HT1080 (cell line): Measurements from ENCODE around the gene CEP350. TPM values are rescaled to one million over a fixed set of nuclear protein-coding genes. Genes with fewer than 3 reads are reported as not detected.
"Not testable (repeated sequence)": the region's sequence is repeated elsewhere in the genome, so short reads cannot be mapped to it uniquely, and the experiment has no call there.

Experiments used
- DNase-seq: peaks from one replicate; pipeline ENCODE4 v3.0.0-alpha.2; 2015; ENCODE audit warnings: low read depth
- total RNA-seq: library from RNA; depleted of rRNA; stranded (reverse); fragments of >200 nt; shearing (Covaris generic); gene quantifications from 2 replicates; pipeline ENCODE4 v1.2.3, GENCODE V29; 2014

Gene CEP350
- total RNA-seq, 1 experiment from 2014 or later = 23.4 TPM

DNA sequence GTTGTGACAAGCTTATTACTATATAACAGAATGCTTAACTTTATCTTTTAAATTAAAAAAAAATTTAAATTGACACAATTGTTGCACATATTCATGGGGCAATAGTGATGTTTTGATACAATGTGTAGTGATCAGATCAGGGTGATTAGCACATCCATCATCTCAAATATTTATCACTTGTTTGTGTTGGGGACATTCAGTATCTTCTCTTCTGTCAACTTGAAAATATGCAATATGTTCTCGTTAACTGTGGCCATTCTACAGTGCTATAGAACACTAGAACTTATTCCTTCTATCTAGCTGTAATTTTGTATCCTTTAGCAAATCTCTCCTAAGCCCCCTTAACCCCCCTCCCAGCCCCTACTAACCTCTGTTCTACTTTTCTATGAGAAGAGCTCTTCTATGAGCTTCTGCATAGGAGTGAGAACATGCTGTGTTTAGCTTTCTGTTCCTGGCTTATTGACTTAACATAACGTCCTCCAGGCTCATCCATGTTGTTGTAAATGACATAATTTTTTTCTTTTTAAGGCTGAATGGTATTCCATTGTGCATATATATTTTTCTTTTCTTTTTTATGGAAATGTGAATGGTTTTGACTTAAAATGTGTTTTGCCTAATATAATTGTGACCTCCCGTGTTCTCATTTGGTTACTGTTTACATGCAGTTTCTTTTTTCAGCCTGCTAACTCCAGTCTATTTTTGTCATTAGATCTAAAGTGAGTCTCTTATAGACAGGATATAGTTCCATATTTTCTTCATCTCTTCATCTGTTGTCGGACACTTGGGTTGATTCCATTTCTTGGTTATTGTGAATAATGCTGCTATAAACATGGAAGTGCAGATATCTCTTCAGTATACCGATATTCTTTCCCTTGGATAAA, 23.8 kb downstream of the CEP350 start:
- no peak for DNase-seq

DNA sequence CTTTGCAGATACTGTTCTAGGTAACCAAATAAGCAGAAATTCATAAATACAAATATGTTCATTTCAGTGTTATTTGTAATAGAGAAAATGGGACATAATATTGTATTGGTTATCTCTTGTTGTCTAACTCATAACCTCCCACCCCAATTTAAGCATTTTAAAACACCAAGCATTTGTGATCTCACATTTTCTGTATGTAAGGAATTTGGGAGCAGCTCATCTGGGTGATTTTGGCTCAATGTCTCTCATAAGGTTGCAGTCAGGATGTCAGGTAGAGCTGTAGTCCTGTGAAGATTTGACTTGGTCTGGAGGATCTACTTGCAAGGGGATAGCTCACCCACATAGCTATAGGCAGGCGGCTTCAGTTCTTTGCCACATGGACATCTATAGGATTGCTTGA, 29.5 kb downstream of the CEP350 start:
- no peak for DNase-seq

- DNase-seq = no peak
These were observed 30.3 kb downstream of the CEP350 start for GRCh38 chr1:179984942-179985341.

DNA sequence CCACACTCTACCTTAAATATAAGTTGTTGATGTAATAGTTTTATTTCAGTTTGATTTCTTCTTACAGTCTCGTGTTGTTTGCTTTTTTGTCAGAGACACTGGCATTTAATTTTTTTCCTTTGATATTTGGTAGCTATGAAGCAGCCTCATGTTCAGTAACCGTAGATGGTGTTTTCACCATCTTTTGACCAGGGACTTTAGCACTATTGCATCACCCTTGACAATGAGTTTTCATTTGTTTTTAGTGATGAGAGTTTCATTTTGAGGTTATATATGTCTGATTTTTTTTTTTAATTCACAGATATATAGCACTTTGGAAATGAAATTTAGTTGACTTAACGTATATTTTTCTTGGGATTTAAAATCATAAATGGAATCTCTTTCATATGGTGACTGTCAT, 36.2 kb downstream of the CEP350 start:
- no peak for DNase-seq

- no peak for DNase-seq
These were observed 41.0 kb downstream of the CEP350 start for GRCh38 chr1:179995576-179995975.

DNA sequence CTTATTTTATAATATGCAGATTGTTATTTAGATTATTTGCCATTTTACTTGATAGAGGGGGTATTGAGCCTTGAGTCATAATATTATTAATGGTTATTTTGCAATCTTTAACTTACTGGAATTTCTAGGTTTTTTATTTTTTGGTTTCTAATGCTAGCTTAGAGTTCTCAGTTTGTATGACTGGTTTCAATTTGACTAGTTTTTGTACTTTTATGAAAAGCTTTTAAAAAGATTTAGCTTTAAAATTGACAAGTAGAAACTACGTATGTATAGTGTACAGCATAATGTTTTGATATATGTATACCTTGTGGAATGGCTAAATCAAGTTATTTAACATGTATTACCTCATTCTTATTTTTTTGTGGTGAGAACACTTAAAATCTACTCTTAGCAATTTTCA, 41.5 kb downstream of the CEP350 start:
- DNase-seq = no peak

- no peak for DNase-seq
These were observed 46.0 kb downstream of the CEP350 start for GRCh38 chr1:180000575-180000974.

- no peak for DNase-seq
These were observed 47.8 kb downstream of the CEP350 start for GRCh38 chr1:180002437-180002836.

DNA sequence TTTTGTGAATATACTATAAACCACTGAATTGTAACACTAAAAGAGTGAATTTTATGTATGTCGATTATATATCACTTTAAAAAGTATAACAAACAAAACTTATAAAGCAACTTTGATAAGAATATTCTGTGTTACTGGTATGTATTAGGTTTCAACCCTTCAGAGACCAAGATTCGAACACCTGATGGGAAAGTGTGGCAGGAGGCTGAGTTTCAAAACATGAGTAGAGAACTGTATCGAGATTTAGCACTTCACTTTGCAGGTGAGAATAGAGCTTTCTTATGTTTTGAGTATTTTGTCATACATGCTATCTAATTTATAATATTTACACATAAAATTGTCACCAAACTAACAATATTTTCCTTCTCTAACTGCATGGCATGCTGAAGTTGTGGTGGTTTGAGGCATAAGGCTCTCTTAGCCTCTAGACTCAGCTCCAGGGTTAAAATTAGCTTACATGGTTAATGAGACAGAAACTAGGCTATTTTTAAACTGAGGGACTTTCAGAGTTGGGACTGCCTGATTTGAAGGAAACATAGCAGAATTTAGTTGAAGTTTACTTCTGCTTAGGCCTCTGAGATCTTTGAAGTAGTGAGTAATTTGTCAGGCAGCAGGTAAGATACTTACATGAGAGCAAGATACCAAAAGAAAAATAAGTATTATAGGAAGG, 48.6 kb downstream of the CEP350 start:
- DNase-seq = no peak

GRCh38 chr1:180006762-180007161, 52.2 kb downstream of the CEP350 start:
- not testable (repeated sequence) for DNase-seq

- DNase-seq = no peak
These were observed 65.4 kb downstream of the CEP350 start for GRCh38 chr1:180020017-180020416.

DNA sequence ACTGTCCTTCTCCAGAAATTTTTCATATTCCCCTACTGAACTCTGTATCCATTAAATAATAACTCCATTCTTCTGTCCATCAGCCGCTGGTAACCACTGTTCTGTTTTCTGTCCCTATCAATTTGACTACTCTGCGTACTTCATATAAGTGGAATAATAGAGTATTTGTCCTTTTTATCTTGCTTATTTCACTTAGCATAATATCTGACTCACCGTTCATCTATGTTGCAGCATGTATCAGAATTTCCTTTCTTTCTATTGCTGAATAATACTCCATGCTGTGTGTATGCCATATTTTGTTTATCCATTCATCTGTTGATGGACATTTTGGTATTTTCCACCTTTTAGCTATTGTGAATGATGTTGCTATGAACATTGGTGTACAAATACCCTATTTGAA, 71.9 kb downstream of the CEP350 start:
- DNase-seq = no peak

GRCh38 chr1:180027949-180028445, 73.4 kb downstream of the CEP350 start:
- peak; percentile 37 for DNase-seq

- DNase-seq = no peak
These were observed 74.3 kb downstream of the CEP350 start for GRCh38 chr1:180028864-180029263.

DNA sequence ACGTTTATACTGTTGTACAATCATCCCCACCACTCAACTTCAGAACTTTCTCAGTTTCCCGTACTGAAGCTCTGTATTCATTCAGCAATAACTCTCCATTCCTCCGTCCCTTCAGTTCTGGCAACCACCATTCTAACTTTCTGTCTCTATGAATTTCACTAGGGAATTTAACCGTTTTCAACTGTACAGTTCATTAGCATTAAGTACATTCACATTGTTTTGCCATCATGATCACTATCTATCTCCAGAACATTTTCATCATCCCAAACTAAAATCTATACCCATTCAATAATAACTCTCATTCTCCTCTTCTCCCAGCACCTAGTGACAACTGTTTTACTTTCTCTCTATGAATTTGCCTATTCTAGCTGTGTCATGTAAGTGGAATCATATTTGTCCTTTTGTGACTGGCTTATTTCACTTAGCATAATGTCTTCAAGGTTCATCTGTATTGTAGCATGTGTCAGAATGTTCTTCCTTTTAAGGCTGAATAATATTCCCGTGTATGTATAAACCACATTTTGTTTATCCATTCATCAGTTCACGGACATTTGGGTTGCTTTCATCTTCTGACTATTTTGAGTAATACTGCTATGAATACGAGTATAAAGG, 75.0 kb downstream of the CEP350 start:
- DNase-seq = no peak

GRCh38 chr1:180031664-180032063, 77.1 kb downstream of the CEP350 start:
- DNase-seq = no peak

DNA sequence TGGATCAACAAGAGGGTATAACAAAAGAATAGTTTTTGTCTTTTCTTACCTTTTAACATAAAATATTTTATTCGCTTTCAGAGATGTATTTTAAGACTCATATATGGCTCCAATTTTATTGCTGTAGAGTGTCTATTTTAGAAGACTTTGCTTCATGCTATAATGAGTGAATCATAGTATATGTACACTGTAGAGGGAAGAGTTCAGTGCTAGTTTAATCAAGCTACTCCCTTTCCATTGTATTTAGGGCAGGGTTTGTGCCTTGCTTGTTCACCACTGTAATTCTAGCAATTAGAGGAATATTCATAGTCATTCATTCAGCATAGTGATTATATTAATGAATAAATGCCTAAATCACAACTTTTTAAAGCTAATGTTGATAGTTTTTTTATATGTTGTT, 78.8 kb downstream of the CEP350 start:
- no peak for DNase-seq

GRCh38 chr1:180040034-180040433, 85.4 kb downstream of the CEP350 start:
- peak; percentile 91 for DNase-seq

DNA sequence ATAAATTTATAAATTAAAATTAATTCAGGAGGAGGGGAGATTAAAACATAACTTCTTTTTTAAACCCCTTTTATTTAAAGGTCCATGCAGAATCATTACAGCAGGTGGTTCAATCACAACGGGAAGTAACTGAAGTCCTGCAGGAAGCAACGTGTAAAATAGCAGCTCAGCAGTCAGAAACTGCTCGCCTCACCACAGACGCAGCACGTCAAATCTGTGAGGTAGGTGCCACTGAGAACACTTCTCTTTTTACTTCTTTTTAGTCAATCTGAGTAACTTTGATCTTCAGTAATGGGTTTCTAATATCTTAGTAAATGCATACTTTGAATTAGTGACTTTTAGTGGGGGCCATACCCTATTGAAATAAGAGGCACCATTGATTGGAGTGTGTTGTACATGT, 87.0 kb downstream of the CEP350 start:
- no peak for DNase-seq

DNA sequence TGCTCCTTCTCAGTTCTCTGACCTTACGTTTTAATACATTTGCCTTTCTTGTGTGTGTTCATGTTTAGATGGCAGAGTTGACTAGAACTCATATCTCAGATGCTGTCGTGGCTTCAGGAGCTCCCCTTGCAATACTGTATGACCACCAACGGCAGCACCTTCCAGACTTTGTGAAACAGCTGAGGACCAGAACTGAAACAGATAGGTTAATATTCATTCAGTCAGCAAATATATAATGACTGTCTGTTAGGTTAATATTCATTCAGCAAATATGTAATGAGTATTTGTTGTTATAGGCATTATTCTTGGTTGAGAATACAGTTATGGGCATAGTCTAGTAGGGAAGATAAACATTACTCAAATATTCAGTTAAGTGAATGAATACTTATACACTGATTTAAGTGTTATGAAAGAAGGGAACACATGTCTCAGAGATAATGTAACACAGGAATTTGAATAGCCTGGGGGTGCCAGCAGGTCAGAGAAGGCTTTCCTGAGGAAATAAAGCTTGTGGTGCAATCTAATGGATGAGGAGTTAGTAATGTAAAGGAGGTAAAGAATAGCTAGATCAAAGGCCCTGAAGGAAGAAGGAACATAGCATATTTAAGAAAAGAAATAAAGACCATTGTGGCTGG, 88.5 kb downstream of the CEP350 start:
- DNase-seq = peak; percentile 1

DNA sequence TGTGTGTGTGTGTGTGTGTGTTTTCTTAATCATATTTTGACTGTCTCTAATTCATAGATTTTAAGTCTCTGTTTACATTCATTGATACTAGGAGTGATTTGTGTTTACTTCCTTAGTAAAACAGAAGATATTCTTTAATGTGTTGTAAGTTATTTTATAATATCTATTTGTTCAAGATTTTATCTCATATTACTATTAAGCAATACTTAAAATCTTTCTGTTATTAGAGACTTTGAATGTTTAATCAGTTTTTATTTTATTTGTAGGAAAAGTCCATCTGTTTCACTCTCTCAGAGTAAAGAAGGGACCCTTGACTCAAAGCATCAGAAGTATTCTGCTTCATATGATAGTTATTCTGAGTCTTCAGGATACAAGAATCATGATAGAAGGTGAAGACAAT, 89.2 kb downstream of the CEP350 start:
- no peak for DNase-seq

GRCh38 chr1:180046674-180047073, 92.1 kb downstream of the CEP350 start:
- no peak for DNase-seq
